OCI-LY7 (cell line): ENCODE results near the gene ITPKB.

Source experiments
- EZH2phosphoT487 ChIP-seq: fragments of 200-600 bp; sonication (generic); IDR thresholded peaks from 2 replicates; pipeline ENCODE4 v1.6.1; 2018; ENCODE audit warnings: low read depth, borderline replicate concordance, mild to moderate bottlenecking, mixed run types, antibody characterized with exemption, low read length, moderate library complexity, mixed read lengths
- TF ChIP-seq, protein P1 (sequence below): fragments of 200-600 bp; sonication (generic); conservative IDR thresholded peaks from 2 replicates; pipeline ENCODE4 v1.5.1; 2014; ENCODE audit warnings: mild to moderate bottlenecking, antibody characterized with exemption, low read length, moderate library complexity, mixed read lengths

DNA sequence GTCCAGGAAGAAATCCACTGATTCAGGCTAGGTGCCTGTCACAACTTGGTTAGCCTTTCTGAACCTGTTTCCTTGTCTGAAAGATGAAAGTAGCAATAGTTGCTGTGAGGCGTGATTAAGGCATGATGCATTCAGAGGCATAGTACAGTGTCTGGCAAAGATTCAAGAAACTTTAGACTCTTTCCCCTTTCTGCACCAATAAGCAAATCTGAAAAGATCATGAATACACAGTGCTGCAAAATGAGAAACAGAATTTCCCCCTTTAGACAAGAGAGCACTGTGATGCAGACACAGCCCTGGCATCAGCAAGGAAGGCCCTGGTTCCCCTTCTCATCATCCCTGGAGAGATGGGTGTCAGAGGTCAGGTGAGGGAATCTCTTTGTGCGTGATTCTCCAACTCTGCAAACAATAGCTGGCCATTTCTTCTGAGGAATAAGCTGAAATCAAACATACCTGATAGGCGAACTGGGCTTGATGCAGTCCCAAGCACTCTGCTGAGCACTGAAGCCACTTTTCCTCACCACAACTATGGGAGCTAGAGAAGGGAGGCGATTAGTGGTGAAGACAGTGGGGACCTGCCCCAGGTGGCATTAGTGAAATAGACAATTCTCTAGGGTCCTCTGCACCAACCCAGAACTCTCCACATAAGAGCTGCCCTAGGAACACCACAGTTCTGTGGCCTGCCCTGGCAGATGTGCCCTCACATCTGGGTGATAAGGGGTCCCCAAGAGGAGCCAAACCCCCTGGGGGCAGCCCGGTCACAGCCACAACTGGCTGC lies 41.7 kb downstream of the ITPKB start:
- TF ChIP-seq EZH2phosphoT487, result no peak
- TF ChIP-seq, protein P1, sequence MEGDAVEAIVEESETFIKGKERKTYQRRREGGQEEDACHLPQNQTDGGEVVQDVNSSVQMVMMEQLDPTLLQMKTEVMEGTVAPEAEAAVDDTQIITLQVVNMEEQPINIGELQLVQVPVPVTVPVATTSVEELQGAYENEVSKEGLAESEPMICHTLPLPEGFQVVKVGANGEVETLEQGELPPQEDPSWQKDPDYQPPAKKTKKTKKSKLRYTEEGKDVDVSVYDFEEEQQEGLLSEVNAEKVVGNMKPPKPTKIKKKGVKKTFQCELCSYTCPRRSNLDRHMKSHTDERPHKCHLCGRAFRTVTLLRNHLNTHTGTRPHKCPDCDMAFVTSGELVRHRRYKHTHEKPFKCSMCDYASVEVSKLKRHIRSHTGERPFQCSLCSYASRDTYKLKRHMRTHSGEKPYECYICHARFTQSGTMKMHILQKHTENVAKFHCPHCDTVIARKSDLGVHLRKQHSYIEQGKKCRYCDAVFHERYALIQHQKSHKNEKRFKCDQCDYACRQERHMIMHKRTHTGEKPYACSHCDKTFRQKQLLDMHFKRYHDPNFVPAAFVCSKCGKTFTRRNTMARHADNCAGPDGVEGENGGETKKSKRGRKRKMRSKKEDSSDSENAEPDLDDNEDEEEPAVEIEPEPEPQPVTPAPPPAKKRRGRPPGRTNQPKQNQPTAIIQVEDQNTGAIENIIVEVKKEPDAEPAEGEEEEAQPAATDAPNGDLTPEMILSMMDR, result no peak
